ENCODE results near the gene LSAMP.

GRCh38 chr3:116314476-116314875 is 130.8 kb downstream of the LSAMP start:
- TF ChIP-seq, protein P1, sequence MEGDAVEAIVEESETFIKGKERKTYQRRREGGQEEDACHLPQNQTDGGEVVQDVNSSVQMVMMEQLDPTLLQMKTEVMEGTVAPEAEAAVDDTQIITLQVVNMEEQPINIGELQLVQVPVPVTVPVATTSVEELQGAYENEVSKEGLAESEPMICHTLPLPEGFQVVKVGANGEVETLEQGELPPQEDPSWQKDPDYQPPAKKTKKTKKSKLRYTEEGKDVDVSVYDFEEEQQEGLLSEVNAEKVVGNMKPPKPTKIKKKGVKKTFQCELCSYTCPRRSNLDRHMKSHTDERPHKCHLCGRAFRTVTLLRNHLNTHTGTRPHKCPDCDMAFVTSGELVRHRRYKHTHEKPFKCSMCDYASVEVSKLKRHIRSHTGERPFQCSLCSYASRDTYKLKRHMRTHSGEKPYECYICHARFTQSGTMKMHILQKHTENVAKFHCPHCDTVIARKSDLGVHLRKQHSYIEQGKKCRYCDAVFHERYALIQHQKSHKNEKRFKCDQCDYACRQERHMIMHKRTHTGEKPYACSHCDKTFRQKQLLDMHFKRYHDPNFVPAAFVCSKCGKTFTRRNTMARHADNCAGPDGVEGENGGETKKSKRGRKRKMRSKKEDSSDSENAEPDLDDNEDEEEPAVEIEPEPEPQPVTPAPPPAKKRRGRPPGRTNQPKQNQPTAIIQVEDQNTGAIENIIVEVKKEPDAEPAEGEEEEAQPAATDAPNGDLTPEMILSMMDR (IDR thresholded peaks at IDR 0.05) = no peak
- TF ChIP-seq POLR2AphosphoS5 (IDR thresholded peaks at IDR 0.05) (no peak), POLR2A (IDR thresholded peaks at IDR 0.05; ENCODE audit: low read depth) (no peak), EP300 (IDR thresholded peaks at IDR 0.05) (no peak)

All from esophagus muscularis mucosa (tissue), 4 donors.